HG02938 (cell line): ENCODE results near the gene NGEF.

Source experiments
- ATAC-seq: cut with Tn5 transposase; IDR thresholded peaks from one replicate; pipeline ENCODE4 v1.9.1; 2021; ENCODE audit warnings: mild to moderate bottlenecking, moderate library complexity; ENCODE audit not compliant: unreplicated experiment

Gene NGEF

GRCh38 chr2:232973011-232973735 lies 39.9 kb downstream of the NGEF start:
- ATAC-seq: no peak

- no peak for ATAC-seq
Observed at GRCh38 chr2:232971744-232972143, 41.3 kb downstream of the NGEF start.

- ATAC-seq: no peak
Observed at GRCh38 chr2:232970051-232970450, 43.0 kb downstream of the NGEF start.

DNA sequence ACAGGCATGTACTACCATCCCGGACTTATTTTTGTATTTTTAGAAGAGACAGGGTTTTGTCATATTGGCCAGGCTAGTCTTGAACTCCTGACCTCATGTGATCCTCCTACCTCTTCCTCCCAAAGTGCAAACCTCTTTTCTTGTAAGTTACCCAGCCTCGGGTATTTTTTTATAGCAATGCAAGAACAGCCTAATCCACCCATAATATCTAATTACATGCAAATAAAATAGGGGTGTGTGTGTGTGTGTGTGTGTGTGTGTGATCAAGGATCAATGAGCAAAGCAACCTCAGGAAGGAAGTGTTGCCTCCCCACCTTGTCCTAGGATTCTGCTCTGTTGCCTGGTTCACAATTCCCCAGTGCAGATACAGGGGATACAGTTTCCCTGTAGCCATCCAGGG lies 45.6 kb downstream of the NGEF start:
- no peak for ATAC-seq

DNA sequence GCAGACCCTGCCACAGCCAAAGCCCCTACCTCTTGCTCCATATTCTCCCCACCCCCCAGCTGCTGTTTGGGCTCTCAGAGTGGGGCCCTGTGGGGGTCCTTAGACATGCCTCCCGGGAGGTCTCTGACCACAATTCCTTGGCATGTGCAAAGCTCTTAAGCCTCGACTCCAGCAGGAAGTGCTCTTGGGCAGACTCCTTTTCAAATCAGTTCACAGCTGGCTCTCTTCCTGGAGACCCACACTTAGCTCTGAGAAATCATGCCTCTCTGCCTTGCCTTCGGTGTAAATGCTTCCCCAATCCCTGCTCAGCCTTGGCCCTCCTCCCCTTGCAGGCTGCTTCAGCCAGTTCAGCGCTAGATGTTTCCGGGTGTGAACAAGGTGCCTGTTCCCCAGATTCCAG lies 46.9 kb downstream of the NGEF start:
- ATAC-seq: no peak

- no peak for ATAC-seq
Observed at GRCh38 chr2:232963913-232964312, 49.1 kb downstream of the NGEF start.

DNA sequence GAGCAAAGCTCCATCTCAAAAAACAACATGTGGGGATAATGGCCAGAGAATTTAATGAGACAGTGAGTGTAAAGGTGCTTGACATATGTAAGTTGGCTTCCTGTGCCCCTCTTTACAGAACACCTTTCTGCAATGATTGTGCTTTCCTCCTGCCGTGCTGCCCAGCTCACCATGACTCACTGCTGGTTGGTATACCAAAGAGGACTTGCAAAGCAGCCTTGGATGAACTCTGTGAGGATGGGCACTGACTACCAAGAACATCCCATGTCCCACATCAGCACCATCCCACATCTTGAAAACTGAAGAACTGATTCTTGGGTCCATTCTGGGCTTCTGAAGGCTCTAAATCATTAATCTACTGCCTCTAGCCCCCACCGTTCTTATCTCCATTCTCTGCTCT lies 52.2 kb downstream of the NGEF start:
- no peak for ATAC-seq

DNA sequence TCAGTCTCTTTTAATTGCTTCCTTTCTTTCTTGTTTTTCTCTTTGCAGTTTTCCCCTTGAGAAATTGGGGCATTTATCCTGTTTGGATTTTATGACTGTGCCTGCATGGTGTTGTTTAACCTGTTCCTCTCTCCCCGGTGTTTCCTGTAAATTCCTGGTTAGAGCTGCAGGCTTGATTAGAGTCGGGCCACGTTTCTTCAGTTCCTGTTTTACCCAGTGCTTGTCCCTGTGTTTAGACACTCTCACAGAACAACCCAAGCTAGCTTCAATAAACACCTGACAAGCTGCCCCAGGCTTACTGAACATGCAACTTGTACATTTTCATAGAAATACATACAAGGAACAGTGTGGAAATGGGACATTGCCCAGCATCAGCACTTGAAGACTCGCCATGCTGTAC lies 53.9 kb downstream of the NGEF start:
- no peak for ATAC-seq

DNA sequence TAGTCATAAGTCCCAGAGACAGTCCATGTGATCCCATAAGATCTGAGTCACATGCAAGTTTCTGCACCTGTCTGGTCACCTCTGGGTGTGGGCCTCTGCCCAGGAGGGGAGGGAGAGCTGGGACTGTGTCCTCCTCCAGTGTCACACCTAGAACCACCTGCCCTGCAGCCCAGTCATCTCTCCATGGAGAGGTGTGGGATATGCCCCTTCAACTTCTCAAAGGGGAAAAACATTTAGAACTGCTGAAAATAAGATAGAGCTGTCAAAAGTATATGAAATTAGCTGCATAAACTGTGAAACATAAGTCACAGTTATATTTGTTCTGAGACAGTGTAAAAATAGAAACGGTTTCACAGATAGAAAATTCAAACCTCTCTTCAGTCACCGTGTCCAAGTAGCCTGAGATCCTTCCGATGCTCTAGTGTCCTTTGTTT lies 55.4 kb downstream of the NGEF start:
- ATAC-seq: peak; percentile 61

DNA sequence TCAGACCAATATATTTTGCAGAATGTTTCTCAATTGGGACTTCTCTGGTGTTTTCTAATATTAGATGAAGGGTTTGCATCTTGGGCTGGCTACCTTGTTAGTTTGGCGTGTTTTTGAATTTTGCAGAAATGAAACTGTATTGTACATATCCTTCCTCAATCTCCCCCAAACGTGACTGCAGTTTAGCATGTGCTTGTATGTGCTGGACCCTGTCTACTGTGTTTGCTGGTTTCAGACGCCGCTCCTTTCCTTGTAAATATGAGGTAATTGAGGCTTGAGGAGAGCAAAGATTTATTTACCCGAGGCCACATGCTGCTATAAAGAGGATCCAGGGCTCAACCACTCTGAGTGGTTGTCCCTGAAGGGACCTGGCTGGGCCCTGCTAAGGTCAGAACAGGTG lies 57.2 kb downstream of the NGEF start:
- no peak for ATAC-seq

- ATAC-seq: no peak
Observed at GRCh38 chr2:232954691-232955090, 58.4 kb downstream of the NGEF start.

DNA sequence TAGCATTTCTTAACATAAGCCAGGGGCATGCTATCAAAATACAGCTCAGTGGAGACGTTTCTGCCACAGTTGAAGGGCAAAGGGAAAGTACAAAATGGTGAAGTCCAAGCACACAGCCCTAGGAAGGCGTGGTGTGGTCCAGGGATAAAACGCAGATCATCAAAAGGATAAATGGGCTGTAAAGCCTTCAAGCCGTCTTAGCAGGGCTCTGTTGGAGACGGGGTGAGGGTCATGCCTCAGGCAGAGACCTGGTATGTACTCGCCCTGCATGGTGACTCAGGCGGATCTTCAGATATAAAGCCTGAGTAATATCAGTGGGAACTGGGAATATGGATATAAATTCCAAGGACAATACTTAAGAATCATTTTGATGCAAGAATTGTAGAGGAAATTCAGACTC lies 61.2 kb downstream of the NGEF start:
- ATAC-seq: no peak

DNA sequence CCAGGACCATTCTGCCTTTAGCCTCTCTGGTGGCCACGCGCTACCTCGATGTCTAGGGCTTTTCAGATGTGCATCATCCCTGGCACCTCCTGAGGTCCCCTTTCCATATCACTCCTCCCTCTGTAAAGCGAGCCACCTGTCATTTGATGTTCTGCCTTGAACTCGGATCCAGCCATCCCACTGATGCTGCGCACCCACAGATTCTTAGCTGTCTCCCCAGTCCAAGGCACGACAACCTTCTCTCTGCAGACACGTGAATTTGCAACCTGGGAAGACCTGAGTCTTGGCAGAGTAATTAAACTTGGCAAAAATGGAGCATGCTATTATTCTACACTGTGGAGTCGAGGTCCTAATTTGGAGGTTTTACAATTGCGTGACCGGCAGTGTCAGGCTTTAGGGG lies 61.9 kb downstream of the NGEF start:
- ATAC-seq: no peak

- ATAC-seq: no peak
Observed at GRCh38 chr2:232950751-232951150, 62.3 kb downstream of the NGEF start.

DNA sequence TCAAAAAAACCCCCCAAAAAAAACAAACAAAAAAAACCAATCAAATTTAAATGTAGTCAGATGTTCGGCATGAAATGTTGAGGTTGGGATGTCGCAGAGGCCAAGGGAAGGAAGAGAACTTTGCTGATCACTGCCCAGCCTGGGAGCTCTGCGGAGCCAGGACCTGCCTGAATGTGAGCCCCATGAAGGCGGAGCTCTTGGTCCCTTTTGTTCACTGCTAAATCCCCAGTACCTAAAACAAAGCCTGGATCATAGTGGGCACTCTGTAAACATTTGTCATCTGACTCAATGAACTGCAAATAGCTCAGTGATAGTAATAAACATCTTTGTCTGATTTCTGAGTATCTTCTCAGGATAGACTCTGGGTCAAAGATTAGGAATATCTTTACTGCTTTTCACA lies 64.0 kb downstream of the NGEF start:
- no peak for ATAC-seq

- no peak for ATAC-seq
Observed at GRCh38 chr2:232942831-232943230, 70.2 kb downstream of the NGEF start.

- no peak for ATAC-seq
Observed at GRCh38 chr2:232941912-232942594, 71.0 kb downstream of the NGEF start.

GRCh38 chr2:232941400-232941799 lies 71.7 kb downstream of the NGEF start:
- no peak for ATAC-seq

DNA sequence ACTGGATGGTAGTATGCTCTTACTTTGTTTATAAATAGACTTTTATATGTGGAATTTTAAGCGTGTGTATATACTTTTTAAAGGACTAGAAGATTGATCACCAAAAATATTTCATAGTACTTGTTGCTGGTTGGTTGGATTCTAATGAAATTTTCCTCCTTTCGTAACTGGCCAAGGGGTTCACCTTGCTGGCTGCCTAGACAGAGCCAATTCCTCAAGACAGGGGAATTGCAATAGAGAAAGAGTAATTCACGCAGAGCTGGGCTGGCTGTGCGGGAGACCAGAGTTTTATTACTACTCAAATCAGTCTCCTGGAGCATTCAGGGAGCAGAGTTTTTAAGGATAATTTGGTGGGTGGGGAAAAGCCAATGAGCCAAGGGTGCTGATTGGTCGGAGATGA lies 72.3 kb downstream of the NGEF start:
- no peak for ATAC-seq

- no peak for ATAC-seq
Observed at GRCh38 chr2:232937278-232937906, 75.7 kb downstream of the NGEF start.

- no peak for ATAC-seq
Observed at GRCh38 chr2:232931636-232932035, 81.4 kb downstream of the NGEF start.

- no peak for ATAC-seq
Observed at GRCh38 chr2:232930059-232930400, 83.0 kb downstream of the NGEF start.
